K562 (cell line): ENCODE data around the gene BASP1. TPM values are rescaled to one million over a fixed set of nuclear protein-coding genes. Genes with fewer than 3 reads are reported as not detected.

Experiments
- ATAC-seq: fragments of 200-7000 bp; cut with Tn5 transposase; 3 replicates; pipeline ENCODE4 v1.9.1; 2020; ENCODE audit warnings: moderate library complexity
- BruUV-seq: library from RNA; stranded (reverse); fragments of 400-500 nt; replicated peaks from 2 replicates; lab custom pipeline; 2021; lab: Mats Ljungman, UMichigan
- CTCF ChIA-PET: fragments of 300-600 bp; formaldehyde crosslinking; extraction: SDS; loops from one replicate; lab custom pipeline; 2021; ENCODE audit warnings: low intra/inter-chr PET ratio; lab: Yijun Ruan, JAX
- POLR2A ChIA-PET: fragments of 300-600, 350-650 bp; sonication (Branson Sonifier 250); formaldehyde crosslinking; extraction: SDS; loops from one replicate; lab custom pipeline; 2021; ENCODE audit warnings: antibody characterized with exemption, inconsistent platforms; lab: Yijun Ruan, JAX
- DNase-seq, 4 experiments: peaks; one replicate each; pipeline versions ENCODE4 v3.0.0 to v3.0.0-alpha.2; 2011 to 2018; ENCODE audit warnings: low spot score in 3 of 4, mixed read lengths in 3 of 4; ENCODE audit errors: extremely low read depth in 1 of 4
- FAIRE-seq: peaks from 2 replicates; lab custom pipeline; 2011; peaks lifted over from hg19 to GRCh38; lab: Jason Lieb, UNC
- H2AFZ ChIP-seq: 2 replicates; pipeline ENCODE4 v1.6.0; 2011; ENCODE audit warnings: low read depth, low read length, control low read depth, inconsistent platforms
- H3K27ac ChIP-seq: fragments of 200-600 bp; 3 replicates; pipeline ENCODE4 v1.8.0; 2011; ENCODE audit warnings: low read depth, mild to moderate bottlenecking, control low read depth, inconsistent platforms, low read length, moderate library complexity, mixed read lengths; ENCODE audit errors: extremely low read depth
- H3K27me3 ChIP-seq, 2 experiments: fragments of 300-600 bp in 1 of 2; 2 replicates in 1 of 2; 3 replicates in 1 of 2; pipeline versions ENCODE4 v1.6.0 to v1.8.0; 2011; ENCODE audit warnings: inconsistent platforms in 2 of 2, low read length in 2 of 2, mild to moderate bottlenecking in 1 of 2, mixed read lengths in 1 of 2, moderate library complexity in 1 of 2; ENCODE audit not compliant: control insufficient read depth in 2 of 2, insufficient read depth in 2 of 2
- H3K36me3 ChIP-seq: fragments of 300-600 bp; 3 replicates; pipeline ENCODE4 v1.8.0; 2011; ENCODE audit warnings: mild to moderate bottlenecking, low read length, inconsistent platforms; ENCODE audit not compliant: control insufficient read depth, insufficient read depth
- H3K4me1 ChIP-seq, 2 experiments: fragments of 200-600 bp in 1 of 2; replicated peaks in 1 of 2; 2 replicates in 1 of 2; 3 replicates in 1 of 2; pipeline versions ENCODE4 v1.5.1 to v1.8.0; 2011; ENCODE audit warnings: inconsistent platforms in 2 of 2, low read length in 2 of 2, mild to moderate bottlenecking in 1 of 2, mixed read lengths in 1 of 2, moderate library complexity in 1 of 2; ENCODE audit not compliant: control insufficient read depth in 2 of 2, insufficient read depth in 2 of 2
- H3K4me2 ChIP-seq: 2 replicates; pipeline ENCODE4 v1.6.1; 2011; ENCODE audit warnings: low read length, control low read depth, inconsistent platforms, mixed read lengths; ENCODE audit not compliant: insufficient read depth
- H3K4me3 ChIP-seq: fragments of 200-600 bp; sonication (generic), shearing (Covaris generic); 2 replicates; pipeline ENCODE4 v1.5.1; 2016; ENCODE audit warnings: control low read depth, inconsistent platforms
- H3K79me2 ChIP-seq: fragments of 200-600 bp; 3 replicates; pipeline ENCODE4 v1.8.0; 2011; ENCODE audit warnings: low read length, inconsistent platforms; ENCODE audit not compliant: control insufficient read depth, insufficient read depth
- H3K9ac ChIP-seq, 2 experiments: 2 replicates each; pipeline versions ENCODE4 v1.6.0 to v1.6.1; 2011; ENCODE audit warnings: low read depth in 2 of 2, low read length in 2 of 2, control low read depth in 1 of 2, inconsistent platforms in 1 of 2, mild to moderate bottlenecking in 1 of 2, mixed read lengths in 1 of 2; ENCODE audit not compliant: insufficient read depth in 1 of 2
- H3K9me1 ChIP-seq: one replicate; pipeline ENCODE4 v1.6.0; 2011; ENCODE audit warnings: inconsistent platforms, mild to moderate bottlenecking, low read length, moderate library complexity; ENCODE audit not compliant: control insufficient read depth, insufficient read depth
- H3K9me3 ChIP-seq: replicated peaks from 2 replicates; pipeline ENCODE4 v1.5.1; 2011; ENCODE audit warnings: low read depth, low read length, inconsistent platforms; ENCODE audit not compliant: control insufficient read depth, insufficient read depth
- H4K20me1 ChIP-seq: replicated peaks from 2 replicates; pipeline ENCODE4 v1.6.1; 2011; ENCODE audit warnings: low read length, inconsistent platforms, mixed read lengths; ENCODE audit not compliant: control insufficient read depth, insufficient read depth
- ARID3B ChIP-seq: fragments of 250-450 bp; sonication (Bioruptor Pico); IDR thresholded peaks from 2 replicates; pipeline ENCODE4 v1.4.0; 2020; ENCODE audit warnings: borderline replicate concordance
- C11orf30 ChIP-seq: fragments of 450-650 bp; IDR thresholded peaks from 2 replicates; pipeline ENCODE4 v1.6.1; 2016; ENCODE audit warnings: low read depth, mild to moderate bottlenecking
- KLF6 ChIP-seq: fragments of 250-450 bp; sonication (Bioruptor Pico); IDR thresholded peaks from 2 replicates; pipeline ENCODE4 v1.4.0; 2020; ENCODE audit warnings: mild to moderate bottlenecking, moderate library complexity, borderline replicate concordance
- LCOR ChIP-seq: sonication (generic); formaldehyde crosslinking; IDR thresholded peaks from 2 replicates; pipeline ENCODE4 v1.8.0; 2022; ENCODE audit warnings: mild to moderate bottlenecking, missing genetic modification reagents
- SRSF9 ChIP-seq: fragments of 200-400 bp; formaldehyde crosslinking; IDR thresholded peaks from 2 replicates; pipeline ENCODE4 v1.6.1; 2017; ENCODE audit warnings: low read depth, low read length, borderline replicate concordance
- TSC22D4 ChIP-seq: fragments of 450-650 bp; IDR thresholded peaks from 2 replicates; pipeline ENCODE4 v1.6.1; 2016; ENCODE audit warnings: missing genetic modification characterization, missing biosample characterization, control low read depth
- ZBTB40 ChIP-seq, 2 experiments: fragments of 450-650 bp in 1 of 2; sonication (generic) in 1 of 2; formaldehyde crosslinking in 1 of 2; IDR thresholded peaks; 2 replicates each; pipeline versions ENCODE4 v1.7.1 to v1.9.0; 2016 to 2022; ENCODE audit warnings: inconsistent platforms in 1 of 2, mild to moderate bottlenecking in 1 of 2, missing genetic modification reagents in 1 of 2
- ZNF253 ChIP-seq: fragments of 250-450 bp; sonication (Bioruptor Pico); conservative IDR thresholded peaks from 2 replicates; pipeline ENCODE4 v1.6.1; 2021; ENCODE audit warnings: mild to moderate bottlenecking
- WGBS: fragments of 100-300 bp; shearing (Covaris generic); methylation state at CpG from one replicate; pipeline ENCODE4 v1.1.6; 2016; ENCODE audit warnings: low coverage, mixed read lengths; ENCODE audit not compliant: insufficient coverage; ENCODE audit errors: missing lambda C conversion rate; 5-methylcytosine and 5-hydroxymethylcytosine counted together
- in situ Hi-C: fragments of 300-500 bp; cut with MboI; formaldehyde crosslinking; loops from 4 replicates; pipeline ENCODE4 v1.15.0; 2018; ENCODE audit warnings: inconsistent platforms, mixed read lengths
- intact Hi-C: fragments of 100-400 bp; cut with micrococcal nuclease; formaldehyde crosslinking; loops from 2 replicates; pipeline ENCODE4 v1.14.2; 2022
- polyA plus RNA-seq, 8 experiments: library from polyadenylated mRNA; depleted of rRNA in 4 of 8; stranded (reverse) in 5 of 8; unstranded in 3 of 8; fragments of >200 nt; fragmentation: Nextera tagmentation in 2 of 8; fragmentation: Illumina TruSeq in 1 of 8; extraction: Ambion mirVana in 2 of 8; extraction: Trizol in 1 of 8; gene quantifications; 2 replicates each; pipeline versions ENCODE4 v1.2.1 to v1.2.3, GENCODE V29; 2011 to 2014; ENCODE audit warnings: inconsistent platforms in 1 of 8, missing spikeins in 1 of 8
- total RNA-seq, 7 experiments: library from RNA; depleted of rRNA in 6 of 7; stranded (reverse); fragments of >200 nt in 6 of 7; fragmentation: Illumina TruSeq in 2 of 7; extraction: Trizol in 2 of 7; gene quantifications; 2 replicates each; pipeline versions ENCODE4 v1.2.1 to v1.2.3, GENCODE V29; 2011 to 2021; ENCODE audit warnings: low replicate concordance in 1 of 7

BASP1 gene
- total and polyA plus RNA-seq, 9 of the 15 experiments (the other 6 are each of a cell fraction or from before 2014, with no cell fraction given): 0.22 TPM; not detected in 8

GRCh38 chr5:17272111-17272510 lies 54.7 kb downstream of the BASP1 start (continued):
- TF ChIP-seq KLF6: no peak

- Histone ChIP-seq H3K27me3 (peaks cover 0 to 17% of the 10 kb centered on the region in 2 experiments; a peak in 2 of 5 replicates), H3K4me3 (no peak overlapping the region), H3K27ac (no peak overlapping the region), H3K4me1 (peaks cover 0 to 7% of the 10 kb centered on the region in 2 experiments; a peak in 1 of 5 replicates), H4K20me1 (no peaks in the 10 kb centered on the region), H3K9ac (no peak overlapping the region), H3K9me3 (no peaks in the 10 kb centered on the region), H3K9me1 (no peaks in the 10 kb centered on the region), H3K79me2 (no peaks in the 10 kb centered on the region), H3K4me2 (no peak overlapping the region), H3K36me3 (no peaks in the 10 kb centered on the region), H2AFZ (peak overlapping the region; percentile 12; the same call in 1 of the 2 replicates)
- ChIA-PET CTCF (no interaction called here), POLR2A (interaction anchor here (0.6 to 0.7 kb wide), 2 partner anchors 11 to 31 kb away, joined by 3 read pairs; no protein-coding TSS in a partner anchor)
- no peak for DNase-seq
- intact Hi-C loops (no loop called here), in situ Hi-C loops (no loop called here)
- WGBS: 2% methylated on average over 41 of the region's 57 CpGs
- ATAC-seq: peak; percentile 47
- no peak for FAIRE-seq
- no TSS peak for BruUV-seq
- TF ChIP-seq LCOR (CRISPR knock-in tag) (no peak), ARID3B (CRISPR knock-in tag) (no peak), ZBTB40 (IDR thresholded peaks at IDR 0.05) (no peak), ZBTB40 (CRISPR knock-in tag; IDR thresholded peaks at IDR 0.05) (no peak), SRSF9 (no peak), C11orf30 (no peak), TSC22D4 (tag) (no peak), ZNF253 (CRISPR knock-in tag) (no peak)
Observed at GRCh38 chr5:17275289-17276158, 58.1 kb downstream of the BASP1 start.
